Loucy (cell line): Measurements from ENCODE around the gene ST3GAL5.

ENCODE experiments used
- H2AFZ ChIP-seq: fragments of 200-600 bp; sonication (generic); 2 replicates; pipeline ENCODE4 v1.6.0; 2016; ENCODE audit warnings: antibody characterized with exemption, mild to moderate bottlenecking, low read length, moderate library complexity
- H3F3A ChIP-seq: fragments of 200-600 bp; 2 replicates; pipeline ENCODE4 v1.6.0; 2016; ENCODE audit warnings: antibody characterized with exemption, low read depth, mild to moderate bottlenecking
- H3K27me3 ChIP-seq: fragments of 200-600 bp; sonication (generic); 2 replicates; pipeline ENCODE4 v1.6.1; 2014; ENCODE audit warnings: low read length, mild to moderate bottlenecking; ENCODE audit not compliant: insufficient read depth, poor library complexity, severe bottlenecking
- H3K36me3 ChIP-seq: fragments of 200-600 bp; sonication (generic); 2 replicates; pipeline ENCODE4 v1.6.1; 2016; ENCODE audit warnings: low read length; ENCODE audit not compliant: insufficient read depth
- H3K4me1 ChIP-seq: fragments of 200-600 bp; sonication (generic); 2 replicates; pipeline ENCODE4 v1.5.1; 2014; ENCODE audit warnings: low read length, mild to moderate bottlenecking; ENCODE audit not compliant: insufficient read depth, poor library complexity, severe bottlenecking
- H3K4me2 ChIP-seq: fragments of 200-600 bp; sonication (generic); 2 replicates; pipeline ENCODE4 v1.6.0; 2014; ENCODE audit warnings: antibody characterized with exemption, low read length, low read depth, mild to moderate bottlenecking; ENCODE audit not compliant: poor library complexity, severe bottlenecking
- H3K4me3 ChIP-seq: fragments of 200-600 bp; sonication (generic); 2 replicates; pipeline ENCODE4 v1.5.1; 2014; ENCODE audit warnings: low read length, mild to moderate bottlenecking, mixed read lengths; ENCODE audit not compliant: poor library complexity, severe bottlenecking
- H3K79me2 ChIP-seq: fragments of 200-600 bp; sonication (generic); 2 replicates; pipeline ENCODE4 v1.6.1; 2014; ENCODE audit warnings: low read length; ENCODE audit not compliant: insufficient read depth
- H3K9ac ChIP-seq: fragments of 200-600 bp; sonication (generic); 2 replicates; pipeline ENCODE4 v1.6.0; 2014; ENCODE audit warnings: mild to moderate bottlenecking, low read depth, low read length, moderate library complexity; ENCODE audit not compliant: poor library complexity, severe bottlenecking
- H3K9me2 ChIP-seq: fragments of 200-600 bp; sonication (generic); replicated peaks from 2 replicates; pipeline ENCODE4 v1.6.1; 2016; ENCODE audit warnings: low read depth, low read length, mixed read lengths
- H3K9me3 ChIP-seq: fragments of 200-600 bp; sonication (generic); 2 replicates; pipeline ENCODE4 v1.6.1; 2014; ENCODE audit warnings: mild to moderate bottlenecking, antibody characterized with exemption, low read length, low read depth; ENCODE audit not compliant: insufficient read depth
- H4K20me1 ChIP-seq: fragments of 200-600 bp; sonication (generic); 2 replicates; pipeline ENCODE4 v1.6.0; 2014; ENCODE audit warnings: antibody characterized with exemption, low read length, mild to moderate bottlenecking; ENCODE audit not compliant: insufficient read depth, poor library complexity, severe bottlenecking
- CTCF ChIP-seq: fragments of 200-600 bp; sonication (generic); conservative IDR thresholded peaks from 2 replicates; pipeline ENCODE4 v1.5.1; 2014; ENCODE audit warnings: mild to moderate bottlenecking, antibody characterized with exemption, low read length
- EZH2phosphoT487 ChIP-seq: fragments of 200-600 bp; IDR thresholded peaks from 2 replicates; pipeline ENCODE4 v1.6.1; 2018; ENCODE audit warnings: antibody characterized with exemption, mild to moderate bottlenecking, moderate library complexity, borderline replicate concordance

Gene ST3GAL5

GRCh38 chr2:85908506-85908905 lies 19.7 kb upstream of the ST3GAL5 start:
- H3K4me2 ChIP-seq: no peak overlapping the region
- no peaks in the 10 kb centered on the region for H3K36me3 ChIP-seq
- no peak overlapping the region for H3K4me3 ChIP-seq
- no peak overlapping the region for H2AFZ ChIP-seq
- TF ChIP-seq CTCF: no peak
- no peak for TF ChIP-seq EZH2phosphoT487
- H3K79me2 ChIP-seq: no peaks in the 10 kb centered on the region
- no peaks in the 10 kb centered on the region for H3K27me3 ChIP-seq
- H3F3A ChIP-seq: no peaks in the 10 kb centered on the region
- H3K4me1 ChIP-seq: peaks cover 11% of the 10 kb centered on the region
- no peaks in the 10 kb centered on the region for H3K9me2 ChIP-seq
- H3K9ac ChIP-seq: no peak overlapping the region
- no peaks in the 10 kb centered on the region for H4K20me1 ChIP-seq
- no peaks in the 10 kb centered on the region for H3K9me3 ChIP-seq

- H2AFZ ChIP-seq: no peak overlapping the region
- TF ChIP-seq EZH2phosphoT487: no peak
- no peak for TF ChIP-seq CTCF
- no peak overlapping the region for H3K4me3 ChIP-seq
Measured at GRCh38 chr2:85907671-85908157, 18.9 kb upstream of the ST3GAL5 start.

GRCh38 chr2:85906748-85907147 lies 18.0 kb upstream of the ST3GAL5 start:
- Histone ChIP-seq H3K4me2 (no peak overlapping the region), H2AFZ (no peak overlapping the region), H3K4me3 (no peak overlapping the region), H3F3A (no peaks in the 10 kb centered on the region), H3K36me3 (no peaks in the 10 kb centered on the region), H3K27me3 (no peaks in the 10 kb centered on the region), H4K20me1 (no peaks in the 10 kb centered on the region), H3K9me3 (no peaks in the 10 kb centered on the region), H3K79me2 (no peaks in the 10 kb centered on the region), H3K4me1 (peaks cover 11% of the 10 kb centered on the region), H3K9ac (no peak overlapping the region), H3K9me2 (no peaks in the 10 kb centered on the region)
- TF ChIP-seq CTCF (no peak), EZH2phosphoT487 (no peak)

More at GRCh38 chr2:85907671-85908157, 18.9 kb upstream of the ST3GAL5 start:
- H3F3A ChIP-seq: no peaks in the 10 kb centered on the region
- no peak overlapping the region for H3K4me2 ChIP-seq
- no peaks in the 10 kb centered on the region for H4K20me1 ChIP-seq
- H3K79me2 ChIP-seq: no peaks in the 10 kb centered on the region
- no peaks in the 10 kb centered on the region for H3K27me3 ChIP-seq
- no peak overlapping the region for H3K9ac ChIP-seq
- H3K4me1 ChIP-seq: peaks cover 11% of the 10 kb centered on the region
- H3K9me2 ChIP-seq: no peaks in the 10 kb centered on the region
- H3K9me3 ChIP-seq: no peaks in the 10 kb centered on the region
- H3K36me3 ChIP-seq: no peaks in the 10 kb centered on the region
